Spleen (tissue), 11 donors: ENCODE data around the gene PRRX1. TPM values are rescaled to one million over a fixed set of nuclear protein-coding genes. Genes with fewer than 3 reads are reported as not detected.
A peak's percentile ranks its signal among the peaks of the same experiment; 100 is the strongest.

Source experiments
- DNase-seq: peaks from one replicate; pipeline ENCODE4 v3.0.0-alpha.2; 2020
- H3K27ac ChIP-seq, 8 donors: fragments of 200-600 bp; sonication (generic) in 7 of 8; 1 replicate in 4 of 8; 2 replicates in 4 of 8; pipeline versions ENCODE4 v1.5.0 to v1.8.0; 2016 to 2021; ENCODE audit warnings: inconsistent platforms in 4 of 8, mild to moderate bottlenecking in 4 of 8, moderate library complexity in 1 of 8
- H3K27me3 ChIP-seq, 7 donors: fragments of 200-600 bp; sonication (generic) in 6 of 7; replicated peaks in 1 of 7; 1 replicate in 4 of 7; 2 replicates in 3 of 7; pipeline versions ENCODE4 v1.5.0 to v1.8.0; 2016 to 2021; ENCODE audit warnings: inconsistent platforms in 3 of 7, mild to moderate bottlenecking in 1 of 7
- H3K36me3 ChIP-seq, 6 donors: fragments of 200-600 bp; sonication (generic) in 5 of 6; 1 replicate in 4 of 6; 2 replicates in 2 of 6; pipeline versions ENCODE4 v1.5.0 to v1.8.0; 2016 to 2021; ENCODE audit warnings: inconsistent platforms in 2 of 6
- H3K4me1 ChIP-seq, 6 donors: fragments of 200-600 bp; sonication (generic) in 5 of 6; 1 replicate in 3 of 6; 2 replicates in 3 of 6; pipeline versions ENCODE4 v1.5.0 to v1.8.0; 2016 to 2021; ENCODE audit warnings: inconsistent platforms in 3 of 6
- H3K4me3 ChIP-seq, 8 donors: fragments of 200-600 bp; sonication (generic) in 7 of 8; 1 replicate in 4 of 8; 2 replicates in 4 of 8; pipeline versions ENCODE4 v1.5.0 to v1.8.0; 2016 to 2021; ENCODE audit warnings: inconsistent platforms in 4 of 8, mild to moderate bottlenecking in 4 of 8, moderate library complexity in 2 of 8
- H3K9me3 ChIP-seq, 8 donors: fragments of 200-600 bp; sonication (generic) in 7 of 8; 1 replicate in 4 of 8; 2 replicates in 4 of 8; pipeline versions ENCODE4 v1.5.0 to v1.8.0; 2016 to 2021; ENCODE audit warnings: inconsistent platforms in 4 of 8
- CTCF ChIP-seq, 11 experiments: fragments of 200-600 bp in 7 of 11; fragments of 450-650 bp in 4 of 11; sonication (generic) in 4 of 11; IDR thresholded peaks in 8 of 11; conservative IDR thresholded peaks in 3 of 11; 1 replicate in 7 of 11; 2 replicates in 4 of 11; pipeline versions ENCODE4 v1.4.0 to v1.8.0; 2016 to 2021; ENCODE audit warnings: antibody characterized with exemption in 11 of 11, inconsistent platforms in 4 of 11, mild to moderate bottlenecking in 1 of 11
- POLR2A ChIP-seq, 3 donors: fragments of 450-650 bp; IDR thresholded peaks; one replicate each; pipeline ENCODE4 v1.5.1; 2017; ENCODE audit warnings: antibody characterized with exemption in 3 of 3, mild to moderate bottlenecking in 1 of 3
- POLR2AphosphoS5 ChIP-seq, 3 donors: sonication (generic); formaldehyde crosslinking; IDR thresholded peaks; one replicate each; pipeline ENCODE4 v1.5.1; 2017; ENCODE audit warnings: antibody characterized with exemption in 3 of 3
- WGBS, 5 donors: extraction: QIAGEN DNeasy Blood & Tissue Kit in 3 of 5; methylation state at CpG; one replicate each; pipeline versions ENCODE4 v1.1.5 to v1.1.7; 2013 to 2018; 5-methylcytosine and 5-hydroxymethylcytosine counted together
- intact Hi-C: fragments of 100-400 bp; cut with DNase I; formaldehyde crosslinking; loops from one replicate; pipeline ENCODE4 v1.15.0; 2023; ENCODE audit warnings: low total_unique reads
- polyA plus RNA-seq, 3 donors: library from polyadenylated mRNA; stranded (reverse); fragments of 200-250 nt; gene quantifications; one replicate each; pipeline ENCODE4 v1.2.1, GENCODE V29; 2013
- total RNA-seq, 7 donors: library from RNA; depleted of rRNA in 3 of 7; stranded (reverse); fragments of >200 nt in 3 of 7; fragmentation: NEBNext Ultra II Directional in 4 of 7; extraction: Animal tissue kit (Norgen Biotek cat#: 25700) in 4 of 7; gene quantifications; one replicate each; pipeline versions ENCODE4 v1.1.0 to v1.2.1, GENCODE V29; 2016 to 2021
- donor health status: healthy with polysubstance abuse.
- donor health status: DM: no; HTN: no; CAD: no; lungs with moderate emphysema.
- donor health status: DM: no; HTN: no; CAD: no.
- donor health status: Bipolar disorder and iron deficiency.
- donor health status: healthy.
- donor health status: DM: no; HTN: no; CAD: no.
- donor health status: DM: yes; HTN: yes; CAD: no.

Gene PRRX1
- total and polyA plus RNA-seq, 10 donors: 1.2 to 5.9 (median 3.1) TPM

- Histone ChIP-seq H3K9me3 (no peaks in the 10 kb centered on the region), H3K27me3 (peaks cover 10 to 100% (median 93%) of the 10 kb centered on the region in 7 donors), H3K27ac (peak overlapping the region in 2 of 8 donors; percentile 10 to 32), H3K36me3 (no peaks in the 10 kb centered on the region), H3K4me3 (peak overlapping the region in 7 of 8 donors; percentile 16 to 62 (median 33)), H3K4me1 (peaks cover 0 to 64% (median 35%) of the 10 kb centered on the region in 6 donors)
- TF ChIP-seq CTCF (IDR thresholded peaks at IDR 0.05 in 8 of 11, conservative IDR thresholded peaks at IDR 0.05 in 3 of 11) (no peak), POLR2AphosphoS5 (IDR thresholded peaks at IDR 0.05) (peak in 1 of 3 donors; percentile 25), POLR2A (IDR thresholded peaks at IDR 0.05) (no peak)
- WGBS, 5 donors: 5 to 12% (median 11%) methylated on average over 26 to 37 of the region's 37 CpGs
- DNase-seq: no peak
- intact Hi-C loops: no loop called here
Measured at GRCh38 chr1:170664828-170665612, 1.1 kb downstream of the PRRX1 start.

- Histone ChIP-seq H3K27ac (no peak overlapping the region), H3K9me3 (no peaks in the 10 kb centered on the region), H3K4me1 (peaks cover 0 to 59% (median 34%) of the 10 kb centered on the region in 6 donors), H3K27me3 (peaks cover 13 to 100% (median 94%) of the 10 kb centered on the region in 7 donors), H3K36me3 (no peaks in the 10 kb centered on the region), H3K4me3 (no peak overlapping the region)
- WGBS, 5 donors: 20 to 33% (median 27%) methylated on average over 14 of the region's 14 CpGs
- intact Hi-C loops: no loop called here
- TF ChIP-seq CTCF (IDR thresholded peaks at IDR 0.05 in 8 of 11, conservative IDR thresholded peaks at IDR 0.05 in 3 of 11) (no peak), POLR2AphosphoS5 (IDR thresholded peaks at IDR 0.05) (no peak), POLR2A (IDR thresholded peaks at IDR 0.05) (no peak)
- DNase-seq: no peak
Measured at GRCh38 chr1:170665629-170666028, 1.7 kb downstream of the PRRX1 start.

- 20 to 32% (median 28%) methylated on average over 21 to 32 of the region's 32 CpGs for WGBS, 5 donors
- H3K4me3 ChIP-seq: no peak overlapping the region
- H3K4me1 ChIP-seq: peaks cover 0 to 48% (median 24%) of the 10 kb centered on the region in 6 donors
- H3K27ac ChIP-seq: no peak overlapping the region
- H3K27me3 ChIP-seq: peaks cover 13 to 100% (median 94%) of the 10 kb centered on the region in 7 donors
- intact Hi-C loops: no loop called here
- no peaks in the 10 kb centered on the region for H3K36me3 ChIP-seq
- DNase-seq: no peak
- H3K9me3 ChIP-seq: no peaks in the 10 kb centered on the region
- TF ChIP-seq POLR2A (IDR thresholded peaks at IDR 0.05): no peak
- TF ChIP-seq POLR2AphosphoS5 (IDR thresholded peaks at IDR 0.05): no peak
- no peak for TF ChIP-seq CTCF (IDR thresholded peaks at IDR 0.05 in 8 of 11, conservative IDR thresholded peaks at IDR 0.05 in 3 of 11)
Measured at GRCh38 chr1:170666541-170667254, 2.8 kb downstream of the PRRX1 start.
